B cell (primary cell): Measurements from ENCODE around the gene JMJD8. TPM values are rescaled to one million over a fixed set of nuclear protein-coding genes. Genes with fewer than 3 reads are reported as not detected.
A peak's percentile ranks its signal among the peaks of the same experiment; 100 is the strongest.

Experiments
- ATAC-seq: fragments of 200-7000 bp; cut with Tn5 transposase; one replicate; pipeline ENCODE4 v1.10.0; 2021; ENCODE audit warnings: low read depth, mild to moderate bottlenecking, moderate number of reproducible peaks, moderate library complexity
- CTCF ChIA-PET: fragments of 350-600 bp; sonication (Branson Sonifier 250); formaldehyde crosslinking; loops from one replicate; lab custom pipeline; 2021; ENCODE audit warnings: antibody characterized with exemption, inconsistent platforms; lab: Charles Lee
- POLR2A ChIA-PET: fragments of 350-600 bp; sonication (Branson Sonifier 250); formaldehyde crosslinking; loops from one replicate; lab custom pipeline; 2021; ENCODE audit warnings: antibody characterized with exemption; lab: Charles Lee
- DNase-seq: peaks from one replicate; pipeline ENCODE4 v3.0.0; 2013
- H2AFZ ChIP-seq: 2 replicates; pipeline ENCODE4 v1.6.1; 2012; ENCODE audit warnings: mild to moderate bottlenecking, low read depth, low read length; ENCODE audit not compliant: insufficient read depth, poor library complexity, severe bottlenecking
- H3K27ac ChIP-seq, 2 donors: 1 replicate in 1 of 2; 2 replicates in 1 of 2; pipeline ENCODE4 v1.5.1; 2012 to 2013; ENCODE audit warnings: low read length in 2 of 2, mild to moderate bottlenecking in 2 of 2, moderate library complexity in 1 of 2
- H3K27me3 ChIP-seq, 4 experiments: fragments of 200-600 bp in 1 of 4; sonication (generic) in 1 of 4; replicated peaks in 1 of 4; 1 replicate in 2 of 4; 2 replicates in 2 of 4; pipeline versions ENCODE4 v1.6.1 to v1.7.0; 2013 to 2016; ENCODE audit warnings: low read length in 3 of 4, mild to moderate bottlenecking in 2 of 4, mixed read lengths in 1 of 4, moderate library complexity in 1 of 4; ENCODE audit not compliant: insufficient read depth in 4 of 4, control insufficient read depth in 3 of 4; ENCODE audit errors: control extremely low read depth in 1 of 4
- H3K36me3 ChIP-seq, 2 experiments: replicated peaks in 1 of 2; 1 replicate in 1 of 2; 2 replicates in 1 of 2; pipeline versions ENCODE4 v1.6.1 to v1.7.1; 2013; ENCODE audit warnings: low read length in 1 of 2; ENCODE audit not compliant: insufficient read depth in 2 of 2, control insufficient read depth in 1 of 2; ENCODE audit errors: control extremely low read depth in 1 of 2, extremely low read depth in 1 of 2
- H3K4me1 ChIP-seq, 2 donors: fragments of 200-600 bp in 1 of 2; sonication (generic) in 1 of 2; 1 replicate in 1 of 2; 2 replicates in 1 of 2; pipeline versions ENCODE4 v1.5.1 to v1.6.1; 2013 to 2017; ENCODE audit warnings: low read length in 2 of 2; ENCODE audit not compliant: control insufficient read depth in 2 of 2, insufficient read depth in 2 of 2
- H3K4me2 ChIP-seq: replicated peaks from 2 replicates; pipeline ENCODE3; 2012; ENCODE audit warnings: mild to moderate bottlenecking, low read depth, low read length; ENCODE audit not compliant: poor library complexity, severe bottlenecking
- H3K4me3 ChIP-seq, 5 experiments: fragments of 200-600 bp in 1 of 5; sonication (generic) in 1 of 5; 1 replicate in 3 of 5; 2 replicates in 2 of 5; pipeline versions ENCODE4 v1.5.1 to v1.7.0; 2011 to 2016; ENCODE audit warnings: low read length in 4 of 5, mild to moderate bottlenecking in 4 of 5, low read depth in 2 of 5, control low read depth in 1 of 5, moderate library complexity in 1 of 5; ENCODE audit not compliant: insufficient read depth in 1 of 5; ENCODE audit errors: control extremely low read depth in 1 of 5, extremely low read depth in 1 of 5
- H3K79me2 ChIP-seq: fragments of 200-600 bp; sonication (generic); one replicate; pipeline ENCODE4 v1.6.0; 2016; ENCODE audit warnings: low read length; ENCODE audit not compliant: control insufficient read depth, insufficient read depth
- H3K9ac ChIP-seq: fragments of 200-600 bp; sonication (generic); 2 replicates; pipeline ENCODE4 v1.6.1; 2017; ENCODE audit warnings: mild to moderate bottlenecking, low read length, moderate library complexity
- H3K9me3 ChIP-seq, 3 donors: one replicate each; pipeline versions ENCODE4 v1.6.1 to v1.7.1; 2013; ENCODE audit warnings: low read length in 2 of 3; ENCODE audit not compliant: control insufficient read depth in 2 of 3, insufficient read depth in 1 of 3; ENCODE audit errors: control extremely low read depth in 1 of 3
- H4K20me1 ChIP-seq: 2 replicates; pipeline ENCODE4 v1.6.0; 2012; ENCODE audit warnings: mild to moderate bottlenecking, low read length; ENCODE audit not compliant: insufficient read depth, control insufficient read depth, poor library complexity, severe bottlenecking
- H3K27ac Mint-ChIP-seq: one replicate; pipeline ENCODE4 v1.8.0; 2021; ENCODE audit warnings: mixed read lengths
- H3K27me3 Mint-ChIP-seq: one replicate; pipeline ENCODE4 v1.8.0; 2021; ENCODE audit warnings: mixed read lengths
- H3K4me1 Mint-ChIP-seq: one replicate; pipeline ENCODE4 v1.8.0; 2021; ENCODE audit warnings: mixed read lengths
- H3K4me3 Mint-ChIP-seq: one replicate; pipeline ENCODE4 v1.8.0; 2021; ENCODE audit warnings: mixed read lengths
- H3K9me3 Mint-ChIP-seq: one replicate; pipeline ENCODE4 v1.8.0; 2022; ENCODE audit warnings: mixed read lengths; ENCODE audit not compliant: insufficient read depth
- EZH2 ChIP-seq: IDR thresholded peaks from 2 replicates; pipeline ENCODE4 v1.6.1; 2012; ENCODE audit warnings: borderline replicate concordance, low read depth, mild to moderate bottlenecking, moderate library complexity, low read length; ENCODE audit not compliant: insufficient read depth, poor library complexity, severe bottlenecking
- WGBS: methylation state at CpG from one replicate; pipeline ENCODE4 v1.1.5; 2013; ENCODE audit warnings: missing lambda C conversion rate; ENCODE audit not compliant: insufficient coverage; 5-methylcytosine and 5-hydroxymethylcytosine counted together
- intact Hi-C: fragments of 100-400 bp; cut with micrococcal nuclease; formaldehyde crosslinking; loops from one replicate; pipeline ENCODE4 v1.10.0; 2022
- polyA plus RNA-seq: library from polyadenylated mRNA; depleted of rRNA; stranded (reverse); fragments of >200 nt; gene quantifications from 2 replicates; pipeline ENCODE4 v1.2.3, GENCODE V29; 2012
- total RNA-seq, 2 donors: library from RNA; stranded (reverse); fragments of 120-200 nt in 1 of 2; gene quantifications; 1 replicate in 1 of 2; 2 replicates in 1 of 2; pipeline versions ENCODE4 v1.2.3 to v1.2.4, GENCODE V29; 2013 to 2022
- TF ChIP-seq, protein P1 (sequence below): fragments of 200-600 bp; IDR thresholded peaks from one replicate; pipeline ENCODE4 v1.8.0; 2022; ENCODE audit warnings: antibody characterized with exemption, mild to moderate bottlenecking

The JMJD8 gene
- total and polyA plus RNA-seq, 2 donors (not counting 1 experiment from before 2014, with no cell fraction given), result 46.3 to 69.3 TPM

DNA sequence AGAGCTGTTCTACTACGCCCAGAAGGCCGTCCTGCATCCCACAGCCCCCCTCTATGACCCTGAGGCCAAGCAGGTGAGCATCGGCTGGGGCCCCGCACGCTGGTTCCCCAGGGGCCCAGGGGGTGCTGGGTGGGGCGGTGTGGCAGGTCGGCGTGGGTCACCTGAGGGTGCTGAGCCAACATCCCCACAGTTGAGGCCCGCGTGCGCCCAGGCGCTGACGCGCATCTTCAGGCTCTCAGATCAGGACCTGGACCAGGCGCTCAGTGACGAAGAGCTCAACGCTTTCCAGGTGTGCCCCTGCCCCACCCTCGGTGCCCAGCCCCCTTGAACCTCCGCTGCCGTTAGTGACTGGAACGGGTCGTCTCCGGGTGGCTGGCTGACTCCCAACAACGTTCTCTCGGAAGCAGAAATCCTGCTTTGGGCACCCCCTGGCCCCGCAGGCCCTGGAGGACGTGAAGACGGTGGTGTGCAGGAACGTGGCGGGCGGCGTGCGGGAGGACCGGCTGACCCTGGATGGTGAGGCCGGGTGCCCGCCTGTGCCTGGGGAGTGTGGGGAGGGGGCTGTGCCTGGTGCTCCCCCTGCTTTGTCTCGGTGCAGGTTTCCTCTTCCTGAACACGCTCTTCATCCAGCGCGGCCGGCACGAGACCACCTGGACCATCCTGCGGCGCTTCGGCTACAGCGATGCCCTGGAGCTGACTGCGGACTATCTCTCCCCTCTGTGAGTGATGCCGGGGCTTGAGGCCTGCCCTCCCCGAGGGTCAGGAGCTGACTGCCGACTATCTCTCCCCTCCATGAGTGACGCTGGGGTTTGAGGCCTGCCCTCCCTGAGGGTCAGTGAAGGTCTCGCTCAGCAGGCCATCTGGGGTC, 13.4 kb downstream of the JMJD8 start:
- WGBS, result 96% methylated on average over 50 of the region's 52 CpGs
- ChIA-PET CTCF (interaction anchor here (1.0 kb wide), 1 partner anchor 99 kb away, joined by 3 read pairs; no protein-coding TSS in a partner anchor), POLR2A (no interaction called here)
- Histone ChIP-seq H2AFZ (no peak overlapping the region), H3K4me3 (no peak overlapping the region), H3K27ac (no peak overlapping the region), H3K79me2 (peaks cover 5% of the 10 kb centered on the region), H3K27me3 (peaks cover 0 to 9% (median 4%) of the 10 kb centered on the region in 4 experiments), H3K36me3 (peaks cover 0 to 31% of the 10 kb centered on the region in 2 experiments), H3K4me2 (no peak overlapping the region), H3K9me3 (no peaks in the 10 kb centered on the region), H4K20me1 (peaks cover 31% of the 10 kb centered on the region), H3K9ac (no peak overlapping the region), H3K4me1 (peaks cover 21 to 31% of the 10 kb centered on the region in 2 donors)
- H3K27ac Mint-ChIP-seq, result no peak overlapping the region
- DNase-seq, result no peak
- peaks cover 6% of the 10 kb centered on the region for H3K27me3 Mint-ChIP-seq
- TF ChIP-seq EZH2, result no peak
- TF ChIP-seq, protein P1, sequence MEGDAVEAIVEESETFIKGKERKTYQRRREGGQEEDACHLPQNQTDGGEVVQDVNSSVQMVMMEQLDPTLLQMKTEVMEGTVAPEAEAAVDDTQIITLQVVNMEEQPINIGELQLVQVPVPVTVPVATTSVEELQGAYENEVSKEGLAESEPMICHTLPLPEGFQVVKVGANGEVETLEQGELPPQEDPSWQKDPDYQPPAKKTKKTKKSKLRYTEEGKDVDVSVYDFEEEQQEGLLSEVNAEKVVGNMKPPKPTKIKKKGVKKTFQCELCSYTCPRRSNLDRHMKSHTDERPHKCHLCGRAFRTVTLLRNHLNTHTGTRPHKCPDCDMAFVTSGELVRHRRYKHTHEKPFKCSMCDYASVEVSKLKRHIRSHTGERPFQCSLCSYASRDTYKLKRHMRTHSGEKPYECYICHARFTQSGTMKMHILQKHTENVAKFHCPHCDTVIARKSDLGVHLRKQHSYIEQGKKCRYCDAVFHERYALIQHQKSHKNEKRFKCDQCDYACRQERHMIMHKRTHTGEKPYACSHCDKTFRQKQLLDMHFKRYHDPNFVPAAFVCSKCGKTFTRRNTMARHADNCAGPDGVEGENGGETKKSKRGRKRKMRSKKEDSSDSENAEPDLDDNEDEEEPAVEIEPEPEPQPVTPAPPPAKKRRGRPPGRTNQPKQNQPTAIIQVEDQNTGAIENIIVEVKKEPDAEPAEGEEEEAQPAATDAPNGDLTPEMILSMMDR, result no peak
- no peaks in the 10 kb centered on the region for H3K9me3 Mint-ChIP-seq
- no peak overlapping the region for H3K4me3 Mint-ChIP-seq
- H3K4me1 Mint-ChIP-seq, result peaks cover 18% of the 10 kb centered on the region
- ATAC-seq, result no peak
- intact Hi-C loops, result no loop called here

- 98% methylated on average over 13 of the region's 13 CpGs for WGBS
- no peak overlapping the region for H3K9ac ChIP-seq
- Mint-ChIP-seq H3K27ac (no peak overlapping the region), H3K27me3 (no peaks in the 10 kb centered on the region), H3K9me3 (no peaks in the 10 kb centered on the region), H3K4me1 (peaks cover 10% of the 10 kb centered on the region), H3K4me3 (peak overlapping the region; percentile 86)
- ATAC-seq (no peak), DNase-seq (no peak)
- no peak overlapping the region for H3K27ac ChIP-seq
- H3K4me2 ChIP-seq, result no peak overlapping the region
- H2AFZ ChIP-seq, result no peak overlapping the region
- intact Hi-C loops, result loop anchor here (2.0 to 5.0 kb wide), 2 partner anchors 15 to 277 kb away; partner anchors contain the start of gene JMJD8
- H3K4me3 ChIP-seq, result no peak overlapping the region
- ChIA-PET POLR2A (no interaction called here), CTCF (no interaction called here)
- H3K36me3 ChIP-seq, result peaks cover 0 to 31% of the 10 kb centered on the region in 2 experiments
- no peak for TF ChIP-seq EZH2
- TF ChIP-seq, protein P1, result no peak
- no peaks in the 10 kb centered on the region for H3K9me3 ChIP-seq
- H3K27me3 ChIP-seq, result peaks cover 0 to 2% (median under 1%) of the 10 kb centered on the region in 4 experiments
- peaks cover 5% of the 10 kb centered on the region for H3K79me2 ChIP-seq
- peaks cover 31% of the 10 kb centered on the region for H4K20me1 ChIP-seq
- peaks cover 15 to 25% of the 10 kb centered on the region in 2 donors for H3K4me1 ChIP-seq
These were observed 14.5 kb downstream of the JMJD8 start for GRCh38 chr16:669666-670065.
